NCI-H2107 (cell line): ENCODE data around the gene NHLRC4.

Experiments used
- DNase-seq: peaks from one replicate; lab custom pipeline; 2025; lab: John Stamatoyannopoulos, UW

Gene NHLRC4

GRCh38 chr16:553601-554296, 13.1 kb upstream of the NHLRC4 start:
- no peak for DNase-seq

DNA sequence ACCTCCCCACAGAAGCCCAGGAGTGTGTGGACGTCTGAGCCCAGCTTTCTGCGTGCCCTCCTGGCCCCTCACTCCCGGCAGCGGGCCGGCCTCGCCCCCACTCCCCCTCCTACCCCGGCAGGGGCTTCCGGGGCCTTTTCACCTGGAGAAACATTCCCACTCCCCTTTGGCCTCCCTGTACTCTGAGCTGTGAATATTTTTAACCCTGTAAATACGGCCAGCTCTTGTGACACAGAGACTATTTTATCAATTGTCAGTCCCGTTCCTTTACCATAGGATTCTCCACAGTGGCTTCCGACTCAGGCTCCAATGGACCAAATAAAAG, 12.5 kb upstream of the NHLRC4 start:
- DNase-seq, result no peak

DNA sequence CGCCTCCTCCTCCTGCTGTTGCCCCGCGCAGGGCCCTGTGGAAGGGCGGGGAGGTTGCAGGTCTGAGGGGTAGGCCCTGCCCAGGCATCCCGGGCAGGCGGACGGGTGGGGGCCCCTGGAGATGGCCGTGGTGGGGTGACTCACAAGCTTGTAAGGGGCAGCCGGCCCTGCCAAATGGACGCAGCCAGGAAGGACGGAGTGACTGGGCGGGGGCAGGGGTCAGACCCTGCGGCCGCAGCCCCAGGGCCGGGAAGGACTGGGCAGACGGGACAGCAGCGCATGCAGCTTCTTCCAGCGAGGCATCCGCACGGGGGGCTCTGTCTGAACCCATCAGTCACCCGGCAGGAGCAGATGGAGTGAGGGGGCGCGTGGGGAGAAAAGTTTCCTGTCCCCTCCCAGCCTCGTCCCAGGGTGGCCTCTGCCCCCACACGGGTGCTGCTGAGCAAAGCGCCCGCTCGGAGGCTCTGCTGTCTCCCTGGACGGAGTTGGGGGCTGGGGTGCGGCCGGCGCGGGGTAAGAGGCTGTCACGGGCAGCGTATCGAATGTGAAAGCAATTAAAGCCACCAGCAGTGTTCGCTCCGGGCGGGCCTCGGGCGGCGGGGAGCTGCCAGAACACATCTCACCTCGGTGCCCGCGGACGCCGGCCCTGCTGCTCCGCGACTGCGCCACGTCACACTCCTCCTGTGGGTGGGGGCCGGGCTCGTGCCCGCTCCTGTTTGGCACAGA, 12.0 kb upstream of the NHLRC4 start:
- DNase-seq, result no peak

DNA sequence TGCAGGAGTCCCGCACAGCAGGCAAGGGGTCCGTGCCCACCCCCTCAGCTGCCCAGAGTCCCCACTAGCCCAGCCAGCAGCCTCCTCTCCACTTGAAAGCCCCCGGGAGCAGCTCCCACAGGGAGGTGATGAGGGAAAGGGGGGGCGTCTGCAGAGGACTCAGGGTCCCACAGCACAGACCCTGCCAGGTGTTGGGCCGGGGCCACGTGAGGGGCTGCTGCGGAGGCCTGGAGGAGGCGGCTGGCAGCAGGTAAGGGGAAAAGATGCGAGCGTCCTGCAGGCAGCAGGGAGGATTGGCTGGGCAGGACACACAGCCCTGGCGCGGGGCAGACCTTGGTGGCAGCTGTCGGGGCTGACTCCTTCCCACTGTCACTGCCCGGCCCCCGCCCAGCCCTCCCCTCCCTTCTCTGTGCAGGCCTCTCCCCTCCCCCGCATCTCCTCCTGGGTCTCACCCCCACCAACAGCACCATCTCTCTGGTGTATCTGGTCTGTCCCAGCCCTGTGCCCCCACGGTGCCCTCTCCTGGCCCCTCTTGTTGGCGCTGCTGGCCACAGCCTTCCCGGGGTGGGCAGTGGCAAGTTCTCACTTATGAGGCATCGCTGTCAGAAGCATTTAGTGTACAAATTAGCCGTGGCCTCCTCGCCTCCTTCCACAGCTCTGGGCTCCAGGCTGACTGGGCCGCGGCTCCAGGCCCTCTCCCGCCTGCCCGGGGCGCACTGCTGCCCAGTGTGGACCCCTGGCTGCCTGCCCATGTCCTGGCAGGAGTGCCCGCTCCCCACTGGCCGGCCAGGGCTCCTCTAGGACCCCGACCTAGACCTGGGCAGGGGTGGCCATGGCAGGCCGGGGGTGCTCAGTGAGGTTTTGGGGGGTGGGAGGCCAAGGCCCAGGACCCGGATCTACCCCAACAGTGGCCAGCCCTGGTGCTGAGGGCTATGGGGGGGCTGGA, 11.0 kb upstream of the NHLRC4 start:
- DNase-seq, result no peak

DNA sequence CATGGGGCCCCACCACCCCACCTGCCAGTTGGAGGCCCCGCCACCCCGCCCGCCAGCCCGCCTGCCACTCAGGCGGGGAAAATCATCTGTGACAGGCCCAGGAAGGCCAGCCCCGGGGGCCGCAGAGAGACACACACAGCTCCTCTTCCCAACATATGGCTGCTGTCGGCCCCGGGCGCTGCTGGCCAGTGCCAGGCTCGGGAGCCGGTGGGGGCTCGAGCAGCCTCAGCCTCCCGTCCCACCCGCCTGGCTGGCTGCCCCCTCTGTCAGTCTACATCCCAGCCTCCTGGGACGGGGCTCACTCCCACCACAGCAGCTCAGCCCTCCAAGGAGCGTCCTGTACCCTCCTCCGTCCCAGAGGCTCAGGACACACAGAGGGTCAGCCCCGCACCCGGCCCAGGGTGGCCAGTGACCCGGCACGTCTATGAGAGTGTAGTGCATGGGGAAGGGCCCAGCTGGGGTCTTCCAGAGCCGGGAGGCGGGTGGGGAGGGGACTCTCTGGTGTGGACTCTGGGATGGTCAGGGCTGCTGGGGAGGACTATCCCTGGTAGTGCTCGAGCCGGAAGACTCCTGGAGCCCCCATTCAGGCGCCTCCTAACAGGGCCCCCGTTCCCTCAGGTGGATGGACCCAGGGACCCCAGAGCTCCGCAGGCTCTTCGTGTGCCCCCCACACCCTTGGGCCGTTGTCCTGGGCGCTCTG, 10.2 kb upstream of the NHLRC4 start:
- no peak for DNase-seq

GRCh38 chr16:557463-558297, 9.1 kb upstream of the NHLRC4 start:
- DNase-seq, result no peak

- DNase-seq, result no peak
Measured at GRCh38 chr16:558298-559020, 8.3 kb upstream of the NHLRC4 start.

- no peak for DNase-seq
Measured at GRCh38 chr16:559021-559380, 7.8 kb upstream of the NHLRC4 start.

- DNase-seq, result no peak
Measured at GRCh38 chr16:559411-560203, 7.2 kb upstream of the NHLRC4 start.

DNA sequence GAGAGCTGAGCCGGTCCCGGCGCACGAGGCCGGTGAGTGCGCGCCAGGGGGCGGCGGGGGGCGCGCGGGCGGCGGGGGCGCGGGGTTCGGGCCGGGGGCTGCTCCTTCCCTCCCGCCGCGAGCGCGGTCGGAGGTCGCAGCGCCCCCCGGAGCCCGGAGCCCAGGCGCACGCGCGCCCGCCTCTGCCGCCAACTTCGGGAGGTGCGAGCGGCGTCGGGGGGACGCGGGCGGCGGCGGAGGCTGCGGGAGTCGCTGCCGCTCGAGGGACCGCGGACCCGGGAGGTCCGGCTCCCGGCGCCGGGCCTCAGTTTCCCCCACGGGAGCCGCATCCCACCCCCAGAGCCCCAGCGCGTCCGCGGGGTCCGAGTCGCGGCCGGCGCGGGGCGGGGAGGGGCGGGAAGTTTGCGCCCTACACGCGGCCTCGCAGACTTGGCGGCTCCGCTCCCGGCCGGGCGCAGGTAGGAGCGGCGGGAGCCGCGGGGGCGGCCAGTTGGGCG, 6.6 kb upstream of the NHLRC4 start, which contains the start of gene PRR35:
PRR35 (plus strand) TSS at position 191 of the 497 bp plus-strand sequence. CDS start 2,901 bp downstream, outside the sequence.
- DNase-seq, result no peak

GRCh38 chr16:560701-561412, 5.9 kb upstream of the NHLRC4 start:
- DNase-seq, result no peak

- DNase-seq, result no peak
Measured at GRCh38 chr16:561413-561794, 5.4 kb upstream of the NHLRC4 start.

DNA sequence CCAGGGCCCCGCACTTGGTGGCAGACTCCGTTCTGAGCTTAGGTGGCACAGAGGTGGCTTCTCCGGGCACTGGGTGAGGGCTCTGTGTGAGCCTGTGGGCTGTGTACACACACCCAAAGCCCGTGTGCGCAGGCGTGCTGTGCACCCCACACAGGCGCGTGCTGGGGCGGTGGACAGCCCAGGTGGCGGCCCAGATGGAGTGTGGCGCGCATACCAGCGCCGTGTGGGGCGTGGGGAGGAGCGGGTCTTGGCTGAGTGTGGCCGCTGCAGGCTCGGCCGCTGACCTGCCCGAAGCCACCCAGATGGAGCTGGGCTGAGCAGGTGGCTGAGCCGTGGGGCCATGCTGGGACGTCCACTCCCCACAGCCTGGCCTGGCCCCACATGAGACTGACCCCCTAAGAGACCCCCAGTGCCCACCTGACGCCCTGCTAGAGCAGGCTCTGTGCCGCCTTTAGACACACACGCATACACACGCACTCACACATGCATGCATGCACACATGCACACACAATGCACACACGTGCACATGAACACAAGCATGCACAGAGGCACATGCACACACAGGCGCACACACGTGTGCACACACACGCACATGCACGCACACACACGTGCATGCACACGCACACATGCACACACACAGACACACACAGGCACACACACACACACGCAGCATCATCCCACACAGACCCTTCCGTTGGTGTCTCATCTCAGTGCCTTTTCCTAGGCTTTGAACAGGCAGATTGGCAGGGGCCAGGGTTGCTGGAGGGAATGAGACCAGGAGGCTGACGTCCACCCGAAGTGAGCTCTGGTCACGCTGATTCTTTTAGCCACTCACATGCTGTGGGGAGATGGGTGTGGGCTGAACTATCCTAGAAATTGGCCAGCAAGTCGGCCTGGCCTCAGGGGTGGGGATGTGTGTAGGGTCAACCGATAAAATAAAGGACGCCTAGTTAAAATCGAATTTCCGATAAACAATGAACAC, 4.6 kb upstream of the NHLRC4 start:
- no peak for DNase-seq

GRCh38 chr16:563072-563644, 3.6 kb upstream of the NHLRC4 start:
- no peak for DNase-seq

GRCh38 chr16:564690-565418, 2.0 kb upstream of the NHLRC4 start:
- no peak for DNase-seq
